DND-41 (cell line): ENCODE data around the gene CCDC183.

Experiments
- ATAC-seq: fragments of 200-7000 bp; cut with Tn5 transposase; 3 replicates; pipeline ENCODE4 v1.9.1; 2021; ENCODE audit warnings: low read depth; ENCODE audit not compliant: insufficient read depth
- DNase-seq: peaks from one replicate; pipeline ENCODE4 v3.0.0-alpha.2; 2020
- H2AFZ ChIP-seq: 2 replicates; pipeline ENCODE4 v1.6.0; 2012; ENCODE audit warnings: low read depth, low read length
- H3K27ac ChIP-seq: 2 replicates; pipeline ENCODE4 v1.5.1; 2012; ENCODE audit warnings: low read length, inconsistent platforms
- H3K27me3 ChIP-seq: fragments of 200-600 bp; sonication (generic); 2 replicates; pipeline ENCODE4 v1.6.0; 2012; ENCODE audit warnings: low read length, mild to moderate bottlenecking, inconsistent platforms; ENCODE audit not compliant: insufficient read depth, poor library complexity
- H3K36me3 ChIP-seq: 2 replicates; pipeline ENCODE4 v1.5.1; 2012; ENCODE audit warnings: low read length, inconsistent platforms; ENCODE audit not compliant: insufficient read depth
- H3K4me1 ChIP-seq: 2 replicates; pipeline ENCODE4 v1.5.1; 2012; ENCODE audit warnings: mild to moderate bottlenecking, low read length; ENCODE audit not compliant: insufficient read depth
- H3K4me2 ChIP-seq: 2 replicates; pipeline ENCODE4 v1.6.0; 2012; ENCODE audit warnings: mild to moderate bottlenecking, moderate library complexity, low read length, inconsistent platforms; ENCODE audit not compliant: insufficient read depth
- H3K4me3 ChIP-seq, 2 experiments: fragments of 200-600 bp in 1 of 2; shearing (Covaris generic) in 1 of 2; 2 replicates each; pipeline ENCODE4 v1.5.1; 2012 to 2016; ENCODE audit warnings: inconsistent platforms in 2 of 2, low read length in 2 of 2, mild to moderate bottlenecking in 2 of 2, low read depth in 1 of 2, moderate library complexity in 1 of 2
- H3K79me2 ChIP-seq: 2 replicates; pipeline ENCODE4 v1.6.0; 2012; ENCODE audit warnings: low read length, inconsistent platforms; ENCODE audit not compliant: insufficient read depth
- H3K9ac ChIP-seq: 2 replicates; pipeline ENCODE4 v1.6.0; 2012; ENCODE audit warnings: low read depth, mild to moderate bottlenecking, inconsistent platforms, low read length, moderate library complexity
- H3K9me3 ChIP-seq: 2 replicates; pipeline ENCODE4 v1.5.1; 2012; ENCODE audit warnings: low read length, moderate library complexity, mild to moderate bottlenecking, inconsistent platforms; ENCODE audit not compliant: insufficient read depth, severe bottlenecking
- H4K20me1 ChIP-seq: 2 replicates; pipeline ENCODE4 v1.6.0; 2012; ENCODE audit warnings: low read length; ENCODE audit not compliant: insufficient read depth
- CTCF ChIP-seq: IDR thresholded peaks from 2 replicates; pipeline ENCODE4 v1.5.1; 2012; ENCODE audit warnings: borderline replicate concordance, low read length, moderate library complexity, mild to moderate bottlenecking; ENCODE audit not compliant: poor library complexity, severe bottlenecking; ENCODE audit errors: extremely low read depth
- EZH2 ChIP-seq: IDR thresholded peaks from 3 replicates; pipeline ENCODE4 v1.6.1; 2012; ENCODE audit warnings: borderline replicate concordance, low read depth, mild to moderate bottlenecking, moderate library complexity, low read length, inconsistent platforms; ENCODE audit not compliant: severe bottlenecking

CCDC183 gene

GRCh38 chr9:136821826-136822544 is 25.8 kb downstream of the CCDC183 start:
- Histone ChIP-seq H3K4me3 (no peak overlapping the region), H3K27me3 (no peaks in the 10 kb centered on the region), H4K20me1 (peaks cover 10% of the 10 kb centered on the region; the same call in 1 of the 2 replicates), H2AFZ (no peak overlapping the region), H3K79me2 (peaks cover 30% of the 10 kb centered on the region), H3K27ac (no peak overlapping the region), H3K9me3 (no peaks in the 10 kb centered on the region), H3K36me3 (peaks cover 36% of the 10 kb centered on the region), H3K4me1 (no peaks in the 10 kb centered on the region), H3K9ac (no peak overlapping the region), H3K4me2 (no peak overlapping the region)
- ATAC-seq, result no peak
- no peak for DNase-seq
- TF ChIP-seq CTCF, result no peak
- TF ChIP-seq EZH2, result no peak

GRCh38 chr9:136823136-136824046 is 27.3 kb downstream of the CCDC183 start:
- H3K4me2 ChIP-seq, result no peak overlapping the region
- no peaks in the 10 kb centered on the region for H3K4me1 ChIP-seq
- peaks cover 26% of the 10 kb centered on the region; the same call in 1 of the 2 replicates for H3K79me2 ChIP-seq
- DNase-seq (no peak), ATAC-seq (no peak)
- no peak overlapping the region for H3K9ac ChIP-seq
- no peaks in the 10 kb centered on the region for H3K27me3 ChIP-seq
- H3K36me3 ChIP-seq, result peaks cover 50% of the 10 kb centered on the region
- TF ChIP-seq CTCF (no peak), EZH2 (no peak)
- no peaks in the 10 kb centered on the region for H3K9me3 ChIP-seq
- peaks cover 10% of the 10 kb centered on the region; the same call in 1 of the 2 replicates for H4K20me1 ChIP-seq
- H2AFZ ChIP-seq, result no peak overlapping the region
- no peak overlapping the region for H3K27ac ChIP-seq
- no peak overlapping the region for H3K4me3 ChIP-seq

GRCh38 chr9:136824496-136825225 is 28.5 kb downstream of the CCDC183 start:
- peaks cover 62% of the 10 kb centered on the region for H3K36me3 ChIP-seq
- H4K20me1 ChIP-seq, result peaks cover 10% of the 10 kb centered on the region; the same call in 1 of the 2 replicates
- ATAC-seq (no peak), DNase-seq (no peak)
- no peak overlapping the region for H2AFZ ChIP-seq
- no peak for TF ChIP-seq CTCF
- H3K4me2 ChIP-seq, result no peak overlapping the region
- H3K4me1 ChIP-seq, result no peaks in the 10 kb centered on the region
- H3K79me2 ChIP-seq, result peaks cover 18% of the 10 kb centered on the region; the same call in 1 of the 2 replicates
- H3K4me3 ChIP-seq, result no peak overlapping the region
- no peak overlapping the region for H3K27ac ChIP-seq
- no peaks in the 10 kb centered on the region for H3K27me3 ChIP-seq
- no peak overlapping the region for H3K9ac ChIP-seq
- no peaks in the 10 kb centered on the region for H3K9me3 ChIP-seq
